ENCODE data around the gene TRRAP. TPM values are rescaled to one million over a fixed set of nuclear protein-coding genes. Genes with fewer than 3 reads are reported as not detected.

TRRAP gene
- total and polyA plus RNA-seq, 4 donors = 26.3 to 35.3 (median 30.4) TPM

DNA sequence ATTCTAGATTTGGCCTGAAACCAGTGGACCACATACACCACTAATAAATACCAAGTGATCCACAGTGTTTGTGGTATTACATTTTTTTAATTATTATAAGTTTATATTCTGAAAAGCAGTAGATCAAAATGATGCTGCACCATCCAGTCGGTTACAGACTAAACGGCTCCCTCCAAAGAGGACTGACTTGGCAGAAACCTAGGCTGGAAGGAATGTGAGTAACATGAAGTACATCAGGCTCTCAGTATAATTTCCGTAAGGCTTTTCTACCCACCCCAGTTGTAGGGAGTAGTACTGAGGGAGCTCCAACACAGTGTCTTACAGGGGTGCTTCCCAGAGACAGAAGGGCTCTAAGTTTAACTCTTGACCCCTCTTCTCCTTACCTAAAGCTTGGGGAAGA is 119.5 kb downstream of the TRRAP start:
- DNase-seq (ENCODE audit: low read depth in 4 of 6, low spot score in 6 of 6) = no peak
- no CpG with 5 or more reads among the region's 3 CpGs for WGBS (ENCODE audit: insufficient coverage)
- Histone ChIP-seq H3K27me3 (ENCODE audit: control insufficient read depth, insufficient read depth, low read length) (no peaks in the 10 kb centered on the region), H3K9me3 (ENCODE audit: control insufficient read depth, insufficient read depth, low read length) (no peaks in the 10 kb centered on the region), H3K27ac (ENCODE audit: low read depth, low read length) (no peak overlapping the region), H3K4me3 (ENCODE audit: low read depth, low read length) (no peak overlapping the region), H3K36me3 (ENCODE audit: control insufficient read depth, insufficient read depth, low read length) (peaks cover 68% of the 10 kb centered on the region), H3K4me1 (ENCODE audit: control insufficient read depth, insufficient read depth, low read length) (no peaks in the 10 kb centered on the region)

DNA sequence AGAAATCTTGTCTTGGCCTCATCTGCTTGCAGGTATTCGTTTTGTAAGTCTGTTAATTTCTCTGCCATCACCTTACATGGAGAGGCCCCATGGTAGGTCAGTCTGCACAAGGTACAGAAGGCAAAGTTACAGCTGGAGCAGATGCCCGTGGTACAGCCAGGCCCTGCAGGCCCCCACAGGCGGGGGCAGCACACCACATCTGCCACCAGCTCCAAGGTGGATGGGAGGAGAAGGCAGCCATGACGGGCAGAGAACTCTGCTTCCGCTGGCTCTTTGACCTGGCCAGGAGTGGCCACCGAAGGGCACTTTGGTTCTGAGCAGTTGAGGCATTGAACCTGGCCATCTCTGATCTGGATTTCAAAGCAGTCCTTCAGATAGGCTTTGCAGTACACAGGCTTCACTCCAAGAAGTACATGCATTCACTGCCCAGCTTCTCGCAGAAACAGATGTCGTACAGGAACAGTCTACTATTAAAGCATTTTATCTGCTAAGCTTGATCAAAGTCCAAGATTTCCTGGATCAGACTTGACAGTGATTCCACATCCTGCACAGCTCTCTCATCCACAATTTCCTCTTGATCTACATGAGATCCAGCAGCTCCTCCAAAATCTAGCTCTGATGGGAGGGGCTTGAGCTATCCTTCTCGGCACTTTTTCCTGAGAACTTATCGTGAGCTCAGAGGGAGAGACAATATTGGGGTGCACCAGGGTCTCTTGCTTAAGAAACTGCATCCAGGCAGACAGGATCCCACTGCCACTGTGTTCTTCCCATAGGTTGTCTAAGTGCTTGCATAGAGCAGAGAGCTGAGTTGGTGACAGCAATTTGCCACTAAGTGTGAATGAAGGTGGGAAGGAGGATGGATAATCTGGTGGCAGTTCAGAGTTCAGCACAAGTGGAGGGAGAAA is 120.7 kb downstream of the TRRAP start:
- H3K36me3 ChIP-seq (ENCODE audit: control insufficient read depth, insufficient read depth, low read length) = peaks cover 68% of the 10 kb centered on the region
- 83% methylated on average over 10 of the region's 10 CpGs for WGBS (ENCODE audit: insufficient coverage)
- H3K4me3 ChIP-seq (ENCODE audit: low read depth, low read length) = no peak overlapping the region

DNA sequence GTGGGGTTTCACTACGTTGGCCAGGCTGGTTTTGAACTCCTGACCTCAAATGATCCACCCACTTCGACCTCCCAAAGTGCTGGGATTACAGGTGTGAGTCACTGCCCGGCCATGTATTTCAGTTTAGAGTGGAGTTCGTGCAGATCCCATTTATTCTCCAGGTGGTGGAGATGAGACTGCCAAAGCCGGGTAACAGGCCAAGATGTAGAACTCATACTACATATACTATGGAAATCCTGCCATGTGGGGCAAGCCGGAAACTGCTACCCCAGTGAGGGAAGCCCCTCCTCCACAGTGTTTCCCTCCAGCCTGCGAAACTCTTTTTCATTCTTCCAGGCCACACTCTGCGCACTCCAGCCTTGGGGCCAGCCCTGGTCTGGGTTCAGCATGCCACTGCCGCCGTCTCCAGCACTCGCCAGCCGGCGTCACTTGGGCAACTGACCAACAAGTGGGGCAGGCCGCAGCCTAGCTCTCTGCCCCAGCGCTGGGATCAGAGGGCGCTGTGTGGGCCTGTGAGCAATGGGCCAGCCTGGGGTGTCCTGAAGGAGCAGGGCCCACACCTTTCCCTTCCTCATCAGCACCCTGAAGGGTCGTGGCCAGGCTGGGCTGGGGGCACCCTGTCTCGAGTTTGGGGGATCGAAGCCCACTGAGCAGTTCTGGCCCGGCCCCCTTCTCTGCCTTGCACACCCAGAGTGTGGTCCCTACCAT is 122.0 kb downstream of the TRRAP start:
- H3K4me3 ChIP-seq (ENCODE audit: low read depth, low read length) = no peak overlapping the region
- H3K27ac ChIP-seq (ENCODE audit: low read depth, low read length) = no peak overlapping the region
- H3K9me3 ChIP-seq (ENCODE audit: control insufficient read depth, insufficient read depth, low read length) = no peaks in the 10 kb centered on the region
- peaks cover 68% of the 10 kb centered on the region for H3K36me3 ChIP-seq (ENCODE audit: control insufficient read depth, insufficient read depth, low read length)
- H3K27me3 ChIP-seq (ENCODE audit: control insufficient read depth, insufficient read depth, low read length) = no peaks in the 10 kb centered on the region
- no peaks in the 10 kb centered on the region for H3K4me1 ChIP-seq (ENCODE audit: control insufficient read depth, insufficient read depth, low read length)
- no peak for DNase-seq (ENCODE audit: low read depth in 4 of 6, low spot score in 6 of 6)
- WGBS (ENCODE audit: insufficient coverage) = 92% methylated on average over 17 of the region's 20 CpGs

More for the DNA sequence above, 120.7 kb downstream of the TRRAP start:
- DNase-seq (ENCODE audit: low read depth in 4 of 6, low spot score in 6 of 6) = peak in 1 of 6 donors; percentile 42
- no peak overlapping the region for H3K27ac ChIP-seq (ENCODE audit: low read depth, low read length)
- H3K27me3 ChIP-seq (ENCODE audit: control insufficient read depth, insufficient read depth, low read length) = no peaks in the 10 kb centered on the region
- H3K4me1 ChIP-seq (ENCODE audit: control insufficient read depth, insufficient read depth, low read length) = no peaks in the 10 kb centered on the region
- no peaks in the 10 kb centered on the region for H3K9me3 ChIP-seq (ENCODE audit: control insufficient read depth, insufficient read depth, low read length)

DNA sequence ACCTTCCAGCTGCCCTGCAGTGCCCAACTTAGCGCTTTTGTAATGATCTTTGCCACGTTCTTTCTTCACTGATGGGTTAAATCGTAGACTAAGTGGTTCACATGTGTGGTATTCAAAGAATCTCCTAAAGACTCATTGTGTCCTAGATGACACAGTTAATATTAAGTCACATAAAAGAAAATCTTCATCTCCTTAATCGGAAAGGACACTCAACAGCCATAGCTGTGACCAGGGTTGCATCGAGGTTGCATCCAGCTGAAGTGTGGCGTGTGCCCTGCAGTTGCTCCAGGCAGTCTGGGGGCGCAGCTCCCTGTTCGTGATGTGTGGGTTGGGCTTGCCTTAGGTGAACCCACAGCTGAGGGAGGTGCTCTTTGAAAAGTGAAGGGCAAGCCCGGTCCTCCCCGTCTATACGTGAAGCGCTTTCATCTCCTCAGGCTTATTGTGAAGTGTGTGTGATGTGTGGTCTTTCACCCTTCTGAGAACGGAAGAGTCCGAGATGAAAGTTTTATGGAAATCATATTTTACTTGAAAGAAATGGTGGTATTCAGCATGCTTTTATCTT is 122.7 kb downstream of the TRRAP start:
- 91% methylated on average over 9 of the region's 14 CpGs for WGBS (ENCODE audit: insufficient coverage)
- Histone ChIP-seq H3K36me3 (ENCODE audit: control insufficient read depth, insufficient read depth, low read length) (peaks cover 68% of the 10 kb centered on the region), H3K4me3 (ENCODE audit: low read depth, low read length) (no peak overlapping the region), H3K27ac (ENCODE audit: low read depth, low read length) (no peak overlapping the region), H3K9me3 (ENCODE audit: control insufficient read depth, insufficient read depth, low read length) (no peaks in the 10 kb centered on the region), H3K4me1 (ENCODE audit: control insufficient read depth, insufficient read depth, low read length) (no peaks in the 10 kb centered on the region), H3K27me3 (ENCODE audit: control insufficient read depth, insufficient read depth, low read length) (no peaks in the 10 kb centered on the region)
- no peak for DNase-seq (ENCODE audit: low read depth in 4 of 6, low spot score in 6 of 6)

DNA sequence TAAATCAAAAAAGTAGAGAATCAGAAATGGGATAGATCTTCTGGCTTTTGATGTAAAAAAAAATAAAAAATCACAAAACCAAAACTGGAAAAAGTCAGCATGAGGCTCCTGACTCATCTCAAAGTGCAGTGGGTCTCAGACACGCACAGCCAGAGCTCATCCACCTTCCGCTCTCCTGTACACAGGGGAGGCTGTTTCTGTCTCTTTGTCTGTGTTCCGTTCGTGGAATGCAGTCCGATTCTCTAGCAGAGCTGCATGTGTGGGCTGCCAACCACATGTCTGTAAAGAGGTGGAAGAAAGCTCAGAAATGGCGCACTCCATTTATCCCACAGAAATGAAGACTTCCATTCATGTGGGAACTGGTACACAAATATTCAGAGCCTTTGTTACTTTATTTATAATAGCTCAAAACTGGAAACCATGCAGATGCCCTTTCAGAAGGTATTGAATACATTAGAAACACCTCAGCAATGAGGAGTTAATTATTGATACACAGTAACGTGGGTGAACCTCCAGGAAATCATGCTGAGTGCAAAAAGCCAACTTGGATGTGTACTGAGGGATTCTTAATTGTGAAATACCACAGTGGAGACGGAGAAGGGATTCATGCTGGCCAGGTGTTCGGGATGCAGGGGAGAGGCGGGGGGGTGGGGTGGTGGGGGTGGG is 123.3 kb downstream of the TRRAP start:
- H3K4me1 ChIP-seq (ENCODE audit: control insufficient read depth, insufficient read depth, low read length) = no peaks in the 10 kb centered on the region
- no peaks in the 10 kb centered on the region for H3K9me3 ChIP-seq (ENCODE audit: control insufficient read depth, insufficient read depth, low read length)
- H3K27ac ChIP-seq (ENCODE audit: low read depth, low read length) = no peak overlapping the region
- no peak for DNase-seq (ENCODE audit: low read depth in 4 of 6, low spot score in 6 of 6)
- no peaks in the 10 kb centered on the region for H3K27me3 ChIP-seq (ENCODE audit: control insufficient read depth, insufficient read depth, low read length)
- no peak overlapping the region for H3K4me3 ChIP-seq (ENCODE audit: low read depth, low read length)
- 89% methylated on average over 2 of the region's 10 CpGs for whole genome bisulfite sequencing (ENCODE audit: insufficient coverage)
- H3K36me3 ChIP-seq (ENCODE audit: control insufficient read depth, insufficient read depth, low read length) = peaks cover 66% of the 10 kb centered on the region

DNA sequence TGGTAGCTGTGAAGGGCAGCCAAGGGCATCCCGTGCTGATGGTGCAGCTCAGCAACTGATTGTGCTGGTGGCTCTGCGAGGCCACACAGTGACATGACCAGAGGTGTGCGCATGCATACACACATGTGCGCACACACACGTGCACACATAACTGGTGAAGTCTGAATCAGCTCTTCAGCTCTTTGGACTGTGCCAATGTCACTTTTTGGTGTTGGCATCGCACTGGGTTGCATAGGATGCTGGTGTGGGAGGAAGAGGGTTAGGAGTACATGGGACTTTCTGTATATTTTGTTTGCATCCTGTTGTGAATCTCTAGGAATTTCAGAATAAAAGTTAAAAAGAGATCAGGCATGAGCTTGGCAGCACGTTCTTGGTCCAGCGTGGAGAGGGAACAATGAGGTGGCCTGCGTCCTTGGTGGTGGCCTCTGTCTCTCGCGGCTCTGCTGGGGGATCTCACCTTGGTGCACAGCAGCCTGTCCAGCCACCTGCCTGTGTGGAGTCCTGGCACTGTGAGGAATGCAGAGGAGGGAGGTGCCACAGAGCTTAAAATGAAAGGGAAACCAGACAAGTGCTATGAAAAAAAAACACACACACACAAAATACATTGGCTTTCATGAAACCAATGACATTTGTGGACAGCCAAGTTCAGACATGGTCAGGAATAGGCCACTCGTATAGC is 124.0 kb downstream of the TRRAP start:
- Histone ChIP-seq H3K4me3 (ENCODE audit: low read depth, low read length) (no peak overlapping the region), H3K36me3 (ENCODE audit: control insufficient read depth, insufficient read depth, low read length) (peaks cover 72% of the 10 kb centered on the region), H3K27ac (ENCODE audit: low read depth, low read length) (no peak overlapping the region), H3K27me3 (ENCODE audit: control insufficient read depth, insufficient read depth, low read length) (no peaks in the 10 kb centered on the region), H3K4me1 (ENCODE audit: control insufficient read depth, insufficient read depth, low read length) (no peaks in the 10 kb centered on the region), H3K9me3 (ENCODE audit: control insufficient read depth, insufficient read depth, low read length) (no peaks in the 10 kb centered on the region)
- DNase-seq (ENCODE audit: low read depth in 4 of 6, low spot score in 6 of 6) = no peak
- WGBS (ENCODE audit: insufficient coverage) = 97% methylated on average over 10 of the region's 12 CpGs

DNA sequence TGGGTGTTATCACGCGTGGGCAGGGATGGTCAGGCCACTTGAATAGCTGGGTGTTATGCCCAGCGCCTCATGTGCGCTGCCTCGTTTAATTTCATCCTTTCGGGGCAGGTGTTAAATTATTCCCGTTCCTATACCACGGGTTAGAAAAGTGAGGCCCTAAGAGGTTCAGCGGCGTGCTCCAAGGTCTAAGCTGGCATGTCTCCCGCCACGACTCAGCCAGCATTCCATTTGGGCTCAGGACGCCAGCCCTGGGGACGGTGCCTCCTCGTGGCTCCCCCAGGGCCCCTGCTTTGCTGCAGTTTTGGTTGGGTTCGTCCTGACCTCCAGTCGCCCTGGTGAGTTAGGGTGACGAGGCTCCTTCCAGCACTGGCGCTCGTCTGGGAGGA is 124.5 kb downstream of the TRRAP start:
- WGBS (ENCODE audit: insufficient coverage) = 94% methylated on average over 19 of the region's 20 CpGs
- Histone ChIP-seq H3K4me3 (ENCODE audit: low read depth, low read length) (no peak overlapping the region), H3K27me3 (ENCODE audit: control insufficient read depth, insufficient read depth, low read length) (no peaks in the 10 kb centered on the region), H3K27ac (ENCODE audit: low read depth, low read length) (no peak overlapping the region), H3K9me3 (ENCODE audit: control insufficient read depth, insufficient read depth, low read length) (no peaks in the 10 kb centered on the region), H3K36me3 (ENCODE audit: control insufficient read depth, insufficient read depth, low read length) (peaks cover 77% of the 10 kb centered on the region), H3K4me1 (ENCODE audit: control insufficient read depth, insufficient read depth, low read length) (no peaks in the 10 kb centered on the region)
- DNase-seq (ENCODE audit: low read depth in 4 of 6, low spot score in 6 of 6) = no peak

DNA sequence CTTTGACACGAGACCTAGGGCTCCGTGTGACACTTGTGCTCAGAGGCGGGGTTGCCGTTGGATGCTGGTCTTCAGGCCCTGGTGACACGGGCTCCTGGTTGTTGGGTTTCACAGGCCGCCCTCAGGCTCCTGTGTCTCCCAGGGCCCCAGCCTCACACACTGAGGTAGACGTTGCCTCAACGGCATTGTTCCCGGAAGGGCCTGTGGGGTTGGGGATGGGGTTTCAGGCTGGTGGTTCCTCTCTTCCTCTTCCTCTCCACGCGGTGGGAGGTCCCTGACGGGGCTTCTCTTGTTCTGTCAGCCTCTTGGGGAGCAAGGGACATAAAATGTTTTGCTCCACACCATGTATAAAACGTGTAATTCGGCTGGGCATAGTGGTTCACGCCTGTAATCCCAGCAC is 125.1 kb downstream of the TRRAP start:
- Histone ChIP-seq H3K27me3 (ENCODE audit: control insufficient read depth, insufficient read depth, low read length) (no peaks in the 10 kb centered on the region), H3K36me3 (ENCODE audit: control insufficient read depth, insufficient read depth, low read length) (peaks cover 83% of the 10 kb centered on the region), H3K4me3 (ENCODE audit: low read depth, low read length) (no peak overlapping the region), H3K9me3 (ENCODE audit: control insufficient read depth, insufficient read depth, low read length) (no peaks in the 10 kb centered on the region), H3K27ac (ENCODE audit: low read depth, low read length) (no peak overlapping the region), H3K4me1 (ENCODE audit: control insufficient read depth, insufficient read depth, low read length) (no peaks in the 10 kb centered on the region)
- DNase-seq (ENCODE audit: low read depth in 4 of 6, low spot score in 6 of 6) = no peak
- WGBS (ENCODE audit: insufficient coverage) = 85% methylated on average over 12 of the region's 15 CpGs

DNA sequence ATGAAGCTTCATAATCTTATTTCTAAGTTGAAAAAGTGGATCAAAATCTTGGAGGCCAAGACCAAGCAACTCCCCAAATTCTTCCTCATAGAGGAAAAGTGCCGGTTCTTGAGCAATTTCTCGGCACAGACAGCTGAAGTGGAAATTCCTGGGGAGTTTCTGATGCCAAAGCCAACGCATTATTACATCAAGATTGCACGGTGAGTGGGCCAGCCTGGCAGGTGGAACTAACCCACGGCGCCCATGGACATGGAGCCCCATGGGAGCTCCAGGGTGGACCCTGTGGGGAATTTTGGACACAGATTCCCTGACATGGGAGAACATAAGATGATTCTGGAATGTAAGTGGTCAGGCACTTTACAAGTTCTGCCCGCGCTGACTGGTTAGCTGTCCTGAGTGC is 125.9 kb downstream of the TRRAP start:
- WGBS (ENCODE audit: insufficient coverage) = 97% methylated on average over 8 of the region's 8 CpGs
- no peak overlapping the region for H3K27ac ChIP-seq (ENCODE audit: low read depth, low read length)

More for the DNA sequence above, 125.9 kb downstream of the TRRAP start:
- H3K4me3 ChIP-seq (ENCODE audit: low read depth, low read length) = no peak overlapping the region
- H3K27me3 ChIP-seq (ENCODE audit: control insufficient read depth, insufficient read depth, low read length) = no peaks in the 10 kb centered on the region
- H3K36me3 ChIP-seq (ENCODE audit: control insufficient read depth, insufficient read depth, low read length) = peaks cover 84% of the 10 kb centered on the region
- H3K4me1 ChIP-seq (ENCODE audit: control insufficient read depth, insufficient read depth, low read length) = no peaks in the 10 kb centered on the region
- DNase-seq (ENCODE audit: low read depth in 4 of 6, low spot score in 6 of 6) = no peak
- H3K9me3 ChIP-seq (ENCODE audit: control insufficient read depth, insufficient read depth, low read length) = no peaks in the 10 kb centered on the region
